IMR-90 (cell line): ENCODE measurements around the gene SARDH. TPM values are rescaled to one million over a fixed set of nuclear protein-coding genes. Genes with fewer than 3 reads are reported as not detected.

Experiments used
- ATAC-seq: fragments of 200-7000 bp; cut with Tn5 transposase; 2 replicates; pipeline ENCODE4 v1.9.1; 2020; ENCODE audit warnings: low read depth, mild to moderate bottlenecking, moderate library complexity
- BruUV-seq: library from RNA; stranded (reverse); fragments of 400-500 nt; replicated peaks from 2 replicates; lab custom pipeline; 2021; lab: Mats Ljungman, UMichigan
- CTCF ChIA-PET: fragments of 300-600 bp; formaldehyde crosslinking; extraction: SDS; loops from one replicate; lab custom pipeline; 2021; ENCODE audit warnings: antibody characterized with exemption; lab: Yijun Ruan, JAX
- POLR2A ChIA-PET: fragments of 300-600 bp; sonication (Branson Sonifier 250); formaldehyde crosslinking; loops from one replicate; lab custom pipeline; 2022; ENCODE audit warnings: antibody characterized with exemption; ENCODE audit not compliant: unreplicated experiment; lab: Charles Lee
- DNase-seq: peaks from one replicate; pipeline ENCODE4 v3.0.0; 2013
- H2AFZ ChIP-seq: replicated peaks from 2 replicates; pipeline ENCODE3; 2013; ENCODE audit warnings: low read length, mild to moderate bottlenecking; ENCODE audit not compliant: poor library complexity
- H2AK5ac ChIP-seq: 2 replicates; pipeline ENCODE4 v1.6.1; 2013; ENCODE audit warnings: low read depth, low read length, inconsistent platforms
- H2AK9ac ChIP-seq: replicated peaks from 2 replicates; pipeline ENCODE3; 2013; ENCODE audit warnings: mild to moderate bottlenecking, low read depth, low read length, moderate library complexity; ENCODE audit not compliant: poor library complexity
- H2BK120ac ChIP-seq: 2 replicates; pipeline ENCODE4 v1.6.1; 2013; ENCODE audit warnings: low read depth, low read length, inconsistent platforms
- H2BK15ac ChIP-seq: 3 replicates; pipeline ENCODE4 v1.6.1; 2013; ENCODE audit warnings: low read depth, low read length, inconsistent platforms
- H2BK20ac ChIP-seq: 2 replicates; pipeline ENCODE4 v1.6.1; 2013; ENCODE audit warnings: low read depth, mild to moderate bottlenecking, inconsistent platforms, low read length, moderate library complexity
- H2BK5ac ChIP-seq: 2 replicates; pipeline ENCODE4 v1.6.1; 2013; ENCODE audit warnings: mild to moderate bottlenecking, low read depth, low read length, inconsistent platforms; ENCODE audit not compliant: poor library complexity, severe bottlenecking
- H3K14ac ChIP-seq: replicated peaks from 2 replicates; pipeline ENCODE4 v1.6.1; 2013; ENCODE audit warnings: low read depth, low read length, inconsistent platforms
- H3K18ac ChIP-seq: 2 replicates; pipeline ENCODE4 v1.6.1; 2013; ENCODE audit warnings: low read depth, low read length, control low read depth
- H3K23ac ChIP-seq: 2 replicates; pipeline ENCODE4 v1.6.1; 2013; ENCODE audit warnings: low read depth, low read length, inconsistent platforms
- H3K27ac ChIP-seq: 2 replicates; pipeline ENCODE4 v1.5.1; 2013; ENCODE audit warnings: mild to moderate bottlenecking, control low read depth, low read length; ENCODE audit not compliant: insufficient read depth
- H3K27me3 ChIP-seq: 2 replicates; pipeline ENCODE4 v1.6.1; 2013; ENCODE audit warnings: low read length; ENCODE audit not compliant: control insufficient read depth, insufficient read depth
- H3K36me3 ChIP-seq: 2 replicates; pipeline ENCODE4 v1.6.1; 2013; ENCODE audit warnings: low read length, mixed read lengths; ENCODE audit not compliant: control insufficient read depth, insufficient read depth
- H3K4ac ChIP-seq: 2 replicates; pipeline ENCODE4 v1.6.1; 2013; ENCODE audit warnings: low read depth, low read length, inconsistent platforms
- H3K4me1 ChIP-seq: 2 replicates; pipeline ENCODE4 v1.6.1; 2013; ENCODE audit warnings: low read length, mixed read lengths; ENCODE audit not compliant: control insufficient read depth, insufficient read depth
- H3K4me2 ChIP-seq: 2 replicates; pipeline ENCODE4 v1.6.1; 2013; ENCODE audit warnings: low read depth, mild to moderate bottlenecking, control low read depth, low read length, moderate library complexity
- H3K4me3 ChIP-seq: 2 replicates; pipeline ENCODE4 v1.5.1; 2013; ENCODE audit warnings: low read depth, mild to moderate bottlenecking, control low read depth, low read length, moderate library complexity; ENCODE audit not compliant: insufficient read depth
- H3K56ac ChIP-seq: 2 replicates; pipeline ENCODE4 v1.6.1; 2013; ENCODE audit warnings: low read length, inconsistent platforms; ENCODE audit not compliant: insufficient read depth; ENCODE audit errors: extremely low read depth
- H3K79me1 ChIP-seq, 2 experiments: 2 replicates each; pipeline ENCODE4 v1.6.1; 2013; ENCODE audit warnings: low read length in 2 of 2, inconsistent platforms in 1 of 2, low read depth in 1 of 2
- H3K9ac ChIP-seq: 2 replicates; pipeline ENCODE4 v1.6.1; 2013; ENCODE audit warnings: low read depth, low read length, control low read depth
- H3K9me1 ChIP-seq: 2 replicates; pipeline ENCODE4 v1.6.1; 2013; ENCODE audit warnings: low read length, inconsistent platforms; ENCODE audit not compliant: insufficient read depth
- H3K9me3 ChIP-seq: 2 replicates; pipeline ENCODE4 v1.6.1; 2013; ENCODE audit warnings: low read length; ENCODE audit not compliant: control insufficient read depth, insufficient read depth
- H4K20me1 ChIP-seq: 2 replicates; pipeline ENCODE4 v1.6.1; 2013; ENCODE audit warnings: low read length, inconsistent platforms; ENCODE audit not compliant: insufficient read depth
- H4K5ac ChIP-seq: 2 replicates; pipeline ENCODE4 v1.6.1; 2013; ENCODE audit warnings: mild to moderate bottlenecking, low read depth, low read length, control low read depth
- H4K8ac ChIP-seq, 2 experiments: 2 replicates each; pipeline ENCODE4 v1.6.1; 2013; ENCODE audit warnings: low read depth in 2 of 2, low read length in 2 of 2, control low read depth in 1 of 2, inconsistent platforms in 1 of 2
- H4K91ac ChIP-seq: 2 replicates; pipeline ENCODE4 v1.6.1; 2013; ENCODE audit warnings: low read depth, low read length, inconsistent platforms; ENCODE audit not compliant: insufficient read depth
- CEBPB ChIP-seq: IDR thresholded peaks from 2 replicates; pipeline ENCODE4 v1.6.1; 2012; ENCODE audit warnings: low read depth, low read length, improper control_type of control experiment
- CHD1 ChIP-seq: IDR thresholded peaks from 2 replicates; pipeline ENCODE4 v1.6.1; 2012; ENCODE audit warnings: low read depth, low read length, improper control_type of control experiment
- CTCF ChIP-seq: conservative IDR thresholded peaks from 2 replicates; pipeline ENCODE4 v1.5.1; 2012; ENCODE audit warnings: mild to moderate bottlenecking, low read depth, low read length, improper control_type of control experiment
- FOS ChIP-seq: fragments of 150-350 bp; IDR thresholded peaks from 2 replicates; pipeline ENCODE4 v1.6.1; 2016; ENCODE audit warnings: low read depth, low read length
- MAFK ChIP-seq: IDR thresholded peaks from 2 replicates; pipeline ENCODE4 v1.6.1; 2012; ENCODE audit warnings: low read depth, low read length, improper control_type of control experiment
- MAZ ChIP-seq: IDR thresholded peaks from 2 replicates; pipeline ENCODE4 v1.6.1; 2012; ENCODE audit warnings: low read depth, mild to moderate bottlenecking, low read length, improper control_type of control experiment, moderate library complexity, borderline replicate concordance
- MXI1 ChIP-seq: IDR thresholded peaks from 2 replicates; pipeline ENCODE4 v1.6.1; 2012; ENCODE audit warnings: low read depth, mild to moderate bottlenecking, low read length, moderate library complexity, borderline replicate concordance
- NFE2L2 ChIP-seq: fragments of 150-350 bp; IDR thresholded peaks from 2 replicates; pipeline ENCODE4 v1.6.1; 2016; ENCODE audit warnings: low read depth, mild to moderate bottlenecking, low read length
- POLR2A ChIP-seq: IDR thresholded peaks from 2 replicates; pipeline ENCODE4 v1.6.1; 2012; ENCODE audit warnings: mild to moderate bottlenecking, low read depth, low read length
- RCOR1 ChIP-seq: IDR thresholded peaks from 2 replicates; pipeline ENCODE4 v1.6.1; 2012; ENCODE audit warnings: mild to moderate bottlenecking, low read length, improper control_type of control experiment; ENCODE audit not compliant: insufficient replicate concordance
- RFX5 ChIP-seq: IDR thresholded peaks from 2 replicates; pipeline ENCODE4 v1.8.0; 2012; ENCODE audit warnings: low read depth, mild to moderate bottlenecking, low read length, moderate library complexity
- WGBS, 2 experiments: methylation state at CpG; one replicate each; pipeline versions ENCODE4 v1.1.5 to v1.1.7; 2013; ENCODE audit warnings: missing lambda C conversion rate in 2 of 2; ENCODE audit not compliant: insufficient read length in 1 of 2; ENCODE audit errors: extremely low coverage in 2 of 2; 5-methylcytosine and 5-hydroxymethylcytosine counted together
- dilution Hi-C: fragments of 300-500 bp; cut with HindIII; formaldehyde crosslinking; loops from one replicate; pipeline ENCODE4 v1.14.3; 2018; ENCODE audit warnings: low sequenced_read_pairs; ENCODE audit not compliant: unreplicated experiment
- in situ Hi-C: fragments of 300-500 bp; cut with MboI; formaldehyde crosslinking; loops from 3 replicates; pipeline ENCODE4 v1.14.3; 2019; ENCODE audit warnings: low sequenced_read_pairs, inconsistent platforms, mixed read lengths
- intact Hi-C: fragments of 100-400 bp; cut with micrococcal nuclease; formaldehyde crosslinking; loops from 2 replicates; pipeline ENCODE4 v1.10.0; 2022
- polyA plus RNA-seq, 3 experiments: library from polyadenylated mRNA; depleted of rRNA; stranded (reverse); fragments of >200 nt; gene quantifications; 2 replicates each; pipeline ENCODE4 v1.2.3, GENCODE V29; 2012; ENCODE audit warnings: low replicate concordance in 1 of 3
- total RNA-seq: library from RNA; depleted of rRNA; stranded (reverse); fragments of >200 nt; gene quantifications from 2 replicates; pipeline ENCODE4 v1.2.3, GENCODE V29; 2012
- TF ChIP-seq, protein P1 (sequence below): fragments of 150-350 bp; IDR thresholded peaks from 2 replicates; pipeline ENCODE4 v1.6.1; 2017; ENCODE audit warnings: mild to moderate bottlenecking, antibody characterized with exemption, low read length, low read depth

SARDH gene
- total and polyA plus RNA-seq, 2 of the 4 experiments (the other 2 are of a cell fraction): 5.0 to 7.5 TPM

DNA sequence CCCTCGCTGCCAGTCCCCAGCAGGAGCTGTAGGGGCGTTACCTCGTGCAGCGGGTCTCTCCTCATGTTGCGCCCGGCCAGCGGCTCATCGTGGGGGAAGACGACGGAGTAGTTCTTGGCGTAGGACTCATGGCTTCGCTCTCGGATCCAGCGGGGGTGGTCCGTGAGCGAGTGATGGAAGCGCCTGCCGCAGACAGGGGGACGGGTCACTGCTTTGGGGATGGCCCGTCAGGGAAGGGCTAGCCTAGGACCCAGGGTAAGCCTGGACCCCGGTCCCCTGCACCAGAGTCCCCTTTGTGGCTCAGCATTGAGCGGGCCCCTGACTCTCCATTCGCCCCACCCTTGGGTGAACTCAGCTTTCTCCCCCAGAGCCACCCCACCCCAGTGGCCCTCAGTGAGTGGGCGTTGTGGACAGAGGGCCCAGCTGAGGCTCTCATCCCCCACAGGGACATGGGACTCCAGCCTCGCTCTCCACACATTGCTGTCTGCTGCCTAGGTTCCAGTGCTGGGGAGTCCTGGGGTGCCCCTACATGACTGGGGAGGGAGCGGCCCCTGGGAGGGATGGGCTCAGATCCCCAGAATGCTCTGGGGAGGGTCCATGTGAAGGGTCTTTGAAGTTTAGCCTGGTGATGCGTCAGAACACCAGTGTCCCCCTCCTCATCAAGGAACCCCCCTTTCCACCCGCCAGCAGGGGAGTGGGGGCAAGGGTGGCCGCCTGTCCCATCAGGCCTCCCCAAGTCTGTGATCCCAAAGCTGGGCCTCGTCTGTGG lies 29.7 kb downstream of the SARDH start:
- Histone ChIP-seq H3K23ac (no peak overlapping the region), H3K27ac (no peak overlapping the region), H3K27me3 (no peaks in the 10 kb centered on the region), H3K9me3 (no peaks in the 10 kb centered on the region), H4K8ac (no peak overlapping the region), H3K18ac (no peak overlapping the region), H3K14ac (no peak overlapping the region), H2AFZ (peak overlapping the region; percentile 28), H2BK20ac (no peak overlapping the region), H4K5ac (no peak overlapping the region), H2BK5ac (no peak overlapping the region), H3K9me1 (peaks cover 6% of the 10 kb centered on the region), H3K79me1 (peaks cover 0 to 7% of the 10 kb centered on the region in 2 experiments; a peak in 2 of 4 replicates), H3K56ac (no peak overlapping the region), H3K36me3 (no peaks in the 10 kb centered on the region), H4K20me1 (no peaks in the 10 kb centered on the region), H2BK120ac (no peak overlapping the region), H2AK5ac (0 out of 2 replicates have a peak overlapping the region, but pooled peaks have one; percentile 35), H3K4me3 (no peak overlapping the region), H2BK15ac (no peak overlapping the region), H3K4me2 (no peak overlapping the region), H2AK9ac (peak overlapping the region; percentile 48), H4K91ac (no peak overlapping the region), H3K4ac (no peak overlapping the region), H3K4me1 (peaks cover 19% of the 10 kb centered on the region), H3K9ac (no peak overlapping the region)
- dilution Hi-C loops: no loop called here
- TF ChIP-seq RFX5 (no peak), NFE2L2 (no peak), CHD1 (no peak), CTCF (no peak), RCOR1 (no peak), CEBPB (no peak), MAZ (no peak), MXI1 (no peak), MAFK (no peak), FOS (no peak), POLR2A (no peak)
- TF ChIP-seq, protein P1, sequence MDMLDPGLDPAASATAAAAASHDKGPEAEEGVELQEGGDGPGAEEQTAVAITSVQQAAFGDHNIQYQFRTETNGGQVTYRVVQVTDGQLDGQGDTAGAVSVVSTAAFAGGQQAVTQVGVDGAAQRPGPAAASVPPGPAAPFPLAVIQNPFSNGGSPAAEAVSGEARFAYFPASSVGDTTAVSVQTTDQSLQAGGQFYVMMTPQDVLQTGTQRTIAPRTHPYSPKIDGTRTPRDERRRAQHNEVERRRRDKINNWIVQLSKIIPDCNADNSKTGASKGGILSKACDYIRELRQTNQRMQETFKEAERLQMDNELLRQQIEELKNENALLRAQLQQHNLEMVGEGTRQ: no peak
- 95% methylated on average over 18 of the region's 30 CpGs; no CpG with 5 or more reads in 1 of the 2 experiments for WGBS, 2 experiments
- intact Hi-C loops: no loop called here
- ChIA-PET CTCF (no interaction called here), POLR2A (no interaction called here)
- ATAC-seq: no peak
- no TSS peak for BruUV-seq
- in situ Hi-C loops: no loop called here
- DNase-seq: no peak
